ENCODE results near the gene TBX19.

DNA sequence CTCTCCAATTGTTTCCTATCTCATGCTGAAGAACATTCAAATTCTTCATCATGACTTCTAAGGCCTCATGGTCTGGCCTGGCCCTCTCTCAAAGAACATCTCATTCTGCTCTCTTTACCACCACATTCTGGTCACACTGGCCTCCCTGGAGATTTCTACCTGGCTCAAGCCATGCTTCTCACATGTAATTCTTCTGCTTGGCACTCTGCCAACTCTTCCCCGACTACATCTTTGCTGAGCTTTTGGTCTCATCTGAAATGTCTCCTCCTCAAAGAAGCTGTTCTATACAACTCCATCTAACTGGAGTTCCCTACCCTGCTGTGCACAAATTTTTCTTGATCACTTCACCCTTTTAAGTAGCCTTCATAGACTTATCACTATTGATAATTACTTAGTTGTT, 1.4 kb upstream of the TBX19 start:
- TF ChIP-seq TARDBP (IDR thresholded peaks at IDR 0.05) (no peak), LEF1 (IDR thresholded peaks at IDR 0.05; ENCODE audit: borderline replicate concordance) (no peak), FOXM1 (IDR thresholded peaks at IDR 0.05; ENCODE audit: borderline replicate concordance) (no peak), ZNF384 (IDR thresholded peaks at IDR 0.05) (no peak), PKNOX1 (IDR thresholded peaks at IDR 0.05) (no peak), FOXA1 (IDR thresholded peaks at IDR 0.05) (no peak), ELF4 (IDR thresholded peaks at IDR 0.05) (no peak), SP1 (IDR thresholded peaks at IDR 0.05) (no peak), BHLHE40 (IDR thresholded peaks at IDR 0.05; ENCODE audit: borderline replicate concordance) (no peak), SUZ12 (IDR thresholded peaks at IDR 0.05) (no peak)

All from HEK293T (cell line).